HG03139 (cell line): ENCODE data around the gene SLC25A25.

Experiments
- ATAC-seq: cut with Tn5 transposase; IDR thresholded peaks from one replicate; pipeline ENCODE4 v1.9.1; 2021; ENCODE audit not compliant: unreplicated experiment

The SLC25A25 gene

GRCh38 chr9:128143525-128144238, 75.7 kb downstream of the SLC25A25 start:
- no peak for ATAC-seq

DNA sequence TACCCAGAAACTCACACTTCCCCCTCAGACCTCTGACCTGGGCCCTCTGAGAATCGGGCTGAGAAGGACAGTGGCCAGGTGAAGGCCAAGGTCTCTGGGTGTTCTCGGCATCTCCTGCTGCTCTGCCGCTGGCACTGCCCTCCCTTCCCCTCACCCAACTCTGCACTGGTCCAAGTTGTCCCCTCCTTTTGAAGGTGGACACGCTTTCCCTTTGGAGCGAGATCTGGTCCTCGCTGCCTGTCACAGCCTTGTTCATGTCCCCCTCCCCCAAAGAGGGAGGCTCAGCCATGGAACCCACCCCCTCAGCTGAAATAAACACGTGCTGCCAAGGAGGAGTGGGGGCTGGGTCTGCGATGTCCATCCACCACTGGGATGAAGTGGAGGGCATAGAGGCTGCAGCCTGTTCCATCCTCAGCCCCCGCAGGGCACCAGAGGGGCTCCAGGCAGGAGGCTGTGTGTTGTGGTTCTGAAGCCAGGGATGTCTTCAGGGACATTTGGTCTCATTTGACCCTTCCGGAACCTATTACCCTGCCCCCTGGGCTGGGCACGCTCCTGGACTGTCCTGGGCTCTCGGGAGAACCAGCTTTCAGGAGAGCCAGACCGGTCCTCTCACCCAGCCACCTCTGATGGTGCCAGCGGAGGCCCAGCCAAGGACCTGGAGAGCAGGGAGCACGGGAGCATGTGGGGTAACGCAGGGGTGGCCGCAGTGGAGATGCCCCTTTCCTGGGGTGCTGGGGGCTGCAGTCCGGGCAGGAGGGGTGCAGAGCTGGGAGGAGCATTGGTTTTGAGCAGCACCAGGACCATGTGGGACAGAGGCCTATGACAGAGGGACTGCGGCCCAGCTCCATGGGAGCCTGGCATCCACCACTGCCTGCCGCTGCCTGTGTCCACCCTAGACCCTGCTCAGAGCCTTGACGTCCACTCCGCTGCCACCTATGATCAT, 76.5 kb downstream of the SLC25A25 start:
- ATAC-seq = no peak

- ATAC-seq = no peak
These were observed 77.5 kb downstream of the SLC25A25 start for GRCh38 chr9:128145536-128145935.

DNA sequence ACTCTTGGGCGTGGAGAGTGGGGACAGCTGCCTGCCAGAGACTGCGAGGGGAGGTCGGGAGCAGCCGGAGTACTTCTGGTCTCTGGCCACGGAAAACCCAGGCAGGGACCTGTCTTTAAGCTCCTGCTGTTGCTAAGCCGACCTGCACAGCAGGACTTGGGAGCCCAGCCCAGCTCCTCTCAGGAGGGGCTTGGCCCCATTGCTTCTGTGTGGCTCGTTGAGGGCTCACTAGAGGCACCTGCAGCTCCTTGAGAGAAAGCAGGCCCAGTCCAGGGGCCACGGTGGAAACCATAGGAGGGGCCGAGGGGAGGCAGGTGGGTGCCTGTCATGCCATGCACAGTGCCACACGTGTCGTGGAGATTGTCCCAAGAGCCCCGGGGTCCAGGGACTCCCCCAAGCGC, 77.9 kb downstream of the SLC25A25 start:
- ATAC-seq = no peak

DNA sequence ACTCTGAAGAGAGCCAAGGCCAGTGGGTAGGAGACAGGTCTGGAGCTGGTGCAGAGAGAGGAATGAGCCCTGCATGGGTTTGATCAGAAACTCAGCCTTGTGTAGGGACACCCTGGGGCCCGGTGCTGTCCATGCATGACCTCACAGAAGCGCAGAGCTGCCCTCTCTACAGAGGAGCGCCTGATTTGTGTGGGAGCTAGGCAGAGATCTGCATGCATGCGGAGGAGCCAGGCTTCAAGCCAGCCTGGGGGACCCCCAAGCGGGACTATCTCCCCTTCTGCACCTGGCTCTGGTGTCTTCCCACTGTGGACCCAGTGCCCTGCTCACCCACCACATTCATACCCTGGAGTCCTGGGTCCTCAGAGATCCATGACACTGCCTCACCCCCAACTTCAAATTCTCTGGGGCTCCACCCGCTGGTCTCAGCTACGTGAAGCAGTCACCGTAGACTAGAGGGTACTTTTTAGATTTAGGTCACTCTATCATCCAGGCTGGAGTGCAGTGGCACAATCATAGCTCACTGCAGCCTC, 78.6 kb downstream of the SLC25A25 start:
- no peak for ATAC-seq

GRCh38 chr9:128148509-128149000, 80.5 kb downstream of the SLC25A25 start:
- no peak for ATAC-seq

DNA sequence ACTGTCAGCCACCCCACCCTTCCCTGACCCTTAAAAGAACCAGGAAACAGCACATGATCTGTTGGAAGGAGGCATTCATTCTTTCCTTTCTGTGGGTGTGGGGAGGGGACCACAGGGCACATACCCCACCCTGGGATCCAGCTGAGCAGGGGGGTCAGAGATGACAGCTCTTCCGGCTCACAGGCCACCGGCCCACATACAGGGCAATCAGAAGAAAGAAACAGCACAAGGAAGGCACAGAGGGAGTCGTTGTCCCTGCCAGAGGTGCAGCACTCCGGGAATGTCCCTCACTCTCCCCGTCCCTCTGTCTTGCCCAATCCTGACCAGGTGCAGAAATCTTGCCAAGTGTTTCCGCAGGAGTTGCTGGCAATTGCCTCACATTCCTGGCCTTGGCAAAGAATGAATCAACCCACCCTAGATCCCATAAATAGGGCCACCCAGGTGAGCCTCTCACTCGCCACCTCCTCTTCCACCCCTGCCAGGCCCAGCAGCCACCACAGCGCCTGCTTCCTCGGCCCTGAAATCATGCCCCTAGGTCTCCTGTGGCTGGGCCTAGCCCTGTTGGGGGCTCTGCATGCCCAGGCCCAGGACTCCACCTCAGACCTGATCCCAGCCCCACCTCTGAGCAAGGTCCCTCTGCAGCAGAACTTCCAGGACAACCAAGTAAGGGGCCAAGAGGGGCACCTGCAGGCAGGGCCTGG, 81.1 kb downstream of the SLC25A25 start, which contains the start of gene LCN2:
LCN2 (plus strand) TSS at position 453 of the 701 bp plus-strand sequence; CDS start at position 526, 73 bp downstream.
- ATAC-seq = no peak

DNA sequence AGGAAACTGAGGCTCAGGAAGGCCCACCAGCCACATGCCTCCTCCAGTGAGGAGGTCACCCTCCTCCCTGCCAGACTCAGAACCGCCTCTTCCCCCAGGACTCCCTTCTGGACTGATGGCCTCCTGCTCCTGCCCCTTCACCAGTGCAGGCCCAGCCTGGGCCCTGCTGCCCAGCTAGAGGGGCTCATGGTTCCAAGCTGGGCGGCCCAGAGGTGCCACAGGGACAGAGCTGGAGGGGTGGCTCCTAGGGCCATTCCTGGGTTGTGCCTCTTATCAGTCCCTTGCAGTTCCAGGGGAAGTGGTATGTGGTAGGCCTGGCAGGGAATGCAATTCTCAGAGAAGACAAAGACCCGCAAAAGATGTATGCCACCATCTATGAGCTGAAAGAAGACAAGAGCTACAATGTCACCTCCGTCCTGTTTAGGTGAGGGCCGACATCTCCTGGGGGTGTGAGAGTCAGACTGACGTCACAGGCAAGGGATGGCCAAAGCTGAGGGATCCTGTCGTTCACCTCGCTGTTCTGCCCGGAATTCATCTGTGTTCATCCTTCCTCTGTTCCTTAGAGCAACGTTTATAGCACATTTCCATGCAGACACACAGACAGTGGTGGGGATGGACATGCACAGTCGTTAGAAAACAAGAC, 82.0 kb downstream of the SLC25A25 start:
- ATAC-seq = no peak

DNA sequence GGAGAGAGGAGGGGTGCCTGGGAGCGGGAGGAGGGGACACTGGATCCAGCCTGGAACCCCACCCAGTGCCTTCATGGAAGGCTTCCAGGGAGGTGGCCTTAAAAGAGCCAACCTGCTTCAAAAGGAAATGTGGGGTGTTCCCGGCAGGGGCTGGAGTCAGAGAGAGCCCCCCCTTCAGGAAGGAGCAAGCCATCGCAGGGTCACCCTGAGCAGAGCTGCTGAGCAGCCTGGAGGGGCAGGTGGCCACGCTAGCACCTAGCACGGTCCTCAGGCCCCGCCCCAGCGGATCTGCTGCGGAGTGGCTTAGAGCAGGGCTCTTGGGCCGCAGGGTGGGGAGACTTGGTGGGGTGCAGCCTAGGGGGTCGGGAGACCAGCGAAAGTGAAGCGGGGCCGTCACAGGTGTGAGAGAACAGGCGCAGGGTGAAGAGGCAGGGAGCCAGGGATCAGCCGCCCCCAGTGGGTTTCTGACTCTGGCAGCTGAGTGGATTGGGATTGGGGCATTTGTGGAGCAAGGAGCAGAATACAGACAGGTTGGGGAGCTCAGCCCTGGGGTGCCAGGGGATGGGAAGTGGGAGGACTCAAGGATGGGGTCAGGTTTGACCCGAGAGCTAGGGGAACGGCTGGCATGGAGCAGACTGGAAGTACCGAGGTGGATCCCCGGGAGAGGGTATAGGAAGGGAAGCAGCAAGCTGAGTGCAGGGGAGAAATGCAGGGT, 82.7 kb downstream of the SLC25A25 start:
- no peak for ATAC-seq

- no peak for ATAC-seq
These were observed 83.5 kb downstream of the SLC25A25 start for GRCh38 chr9:128151309-128152132.

DNA sequence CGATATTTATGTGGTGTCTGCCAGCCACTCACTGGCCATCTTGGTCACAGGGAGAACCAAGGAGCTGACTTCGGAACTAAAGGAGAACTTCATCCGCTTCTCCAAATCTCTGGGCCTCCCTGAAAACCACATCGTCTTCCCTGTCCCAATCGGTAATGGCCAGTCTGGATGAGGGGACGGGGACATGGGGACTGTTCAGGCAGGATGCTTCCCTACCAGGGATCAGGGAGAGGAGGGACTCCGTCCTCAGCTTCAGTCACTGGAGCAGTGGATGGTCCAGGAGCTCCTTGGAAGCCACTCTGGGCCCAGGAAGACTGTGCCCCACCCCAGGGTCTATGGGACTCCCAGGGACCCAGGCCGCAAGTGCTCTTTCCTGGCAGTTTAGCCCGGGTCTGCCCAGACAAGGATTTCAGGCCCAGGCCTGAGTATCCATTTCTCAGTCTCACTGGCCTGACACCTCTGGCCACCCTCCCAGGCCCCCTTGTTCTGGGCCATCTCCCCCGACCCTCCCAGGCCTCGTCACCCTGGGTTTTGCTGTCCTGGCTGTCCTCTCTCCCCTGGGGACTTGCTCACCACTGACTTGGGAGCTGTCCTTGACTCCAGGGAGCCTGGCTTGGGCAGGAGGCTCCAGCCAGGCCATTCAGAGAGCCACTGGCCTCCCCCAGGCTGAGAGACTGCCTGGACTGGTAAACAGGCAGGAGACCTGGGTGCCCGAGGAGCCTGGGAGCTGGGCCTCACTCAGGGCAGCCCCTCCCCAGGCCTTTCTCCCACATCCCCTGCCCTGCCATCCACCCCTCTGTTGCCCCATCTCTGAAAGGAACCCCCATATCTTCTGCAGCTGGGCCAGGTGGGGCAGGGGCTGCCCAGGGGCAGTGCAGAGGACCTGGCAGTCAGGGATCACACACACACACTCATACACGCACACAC, 84.4 kb downstream of the SLC25A25 start:
- no peak for ATAC-seq

GRCh38 chr9:128153060-128153946, 85.3 kb downstream of the SLC25A25 start:
- ATAC-seq = no peak

DNA sequence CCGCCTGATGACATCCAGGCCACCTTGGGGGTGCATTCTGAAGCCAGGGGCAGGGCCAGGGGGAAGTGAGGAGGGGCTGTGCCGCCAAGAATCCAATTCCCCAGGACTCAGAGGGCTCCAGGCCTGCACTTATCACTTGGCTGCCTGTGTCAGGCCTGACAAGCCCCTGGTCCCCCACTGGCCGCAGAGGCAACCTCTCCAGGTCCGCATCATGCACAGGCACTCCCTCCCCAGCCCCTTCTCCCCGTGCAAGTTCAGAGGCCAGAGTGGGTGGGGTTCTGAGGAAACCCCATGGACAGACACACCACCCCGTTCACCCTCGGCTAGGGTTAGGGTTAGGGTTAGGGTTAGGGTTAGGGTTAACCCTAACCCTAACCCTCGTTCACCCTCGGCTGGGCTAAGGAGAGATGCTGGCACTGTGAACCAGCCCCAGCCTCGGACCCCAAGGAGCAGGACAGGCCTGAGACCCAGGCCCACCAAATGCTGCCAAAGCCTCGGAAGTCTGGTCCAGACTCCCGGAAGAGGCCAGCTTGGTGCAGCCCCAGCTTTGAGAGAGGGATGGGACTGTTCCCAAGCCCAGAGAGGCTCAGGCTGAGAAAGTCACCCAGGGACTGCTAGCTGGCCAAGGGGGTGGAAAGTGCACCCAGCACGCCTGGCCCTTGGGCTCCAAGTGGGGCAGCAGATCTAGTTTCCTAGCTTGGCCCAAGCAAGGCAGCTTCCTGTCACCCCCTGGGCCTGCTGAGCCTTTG, 86.1 kb downstream of the SLC25A25 start:
- ATAC-seq = no peak

DNA sequence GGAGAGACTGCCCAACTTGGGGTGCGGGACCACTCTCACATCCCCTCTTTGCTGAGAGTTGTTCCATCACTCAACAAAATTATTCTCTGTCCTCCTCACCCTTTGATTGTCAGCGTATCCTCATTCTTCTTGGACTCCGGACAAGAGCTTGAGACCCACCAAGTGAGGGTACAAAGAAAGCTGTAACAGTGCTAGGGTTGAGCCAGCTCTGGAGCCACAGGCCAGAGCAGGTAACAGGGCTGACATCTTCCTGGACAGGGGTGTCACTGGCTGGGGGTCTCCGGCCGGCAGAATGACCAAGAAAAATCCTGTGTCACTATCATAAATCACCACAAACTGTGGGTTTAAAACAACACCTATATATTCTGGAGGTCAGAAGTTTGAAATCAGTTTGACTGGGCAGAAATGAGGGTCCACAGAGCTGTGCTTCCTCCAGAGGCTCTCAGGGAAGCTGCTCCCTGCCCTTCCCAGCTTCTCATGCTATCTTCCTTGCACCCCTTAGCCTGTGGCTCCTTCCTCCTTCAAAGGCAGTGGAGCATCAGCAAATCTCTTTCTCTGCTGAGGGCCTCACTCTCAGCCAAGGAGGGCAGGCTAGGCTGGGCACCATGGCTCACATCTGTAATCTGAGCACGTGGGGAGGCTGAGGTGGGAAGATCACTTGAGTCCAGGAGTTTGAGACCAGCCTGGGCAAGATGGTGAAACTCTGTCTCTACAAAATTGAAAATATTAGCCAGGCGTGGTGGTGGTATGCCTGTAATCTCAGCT, 87.9 kb downstream of the SLC25A25 start:
- ATAC-seq = no peak
